ENCODE data around the gene VSX2.

The VSX2 gene

DNA sequence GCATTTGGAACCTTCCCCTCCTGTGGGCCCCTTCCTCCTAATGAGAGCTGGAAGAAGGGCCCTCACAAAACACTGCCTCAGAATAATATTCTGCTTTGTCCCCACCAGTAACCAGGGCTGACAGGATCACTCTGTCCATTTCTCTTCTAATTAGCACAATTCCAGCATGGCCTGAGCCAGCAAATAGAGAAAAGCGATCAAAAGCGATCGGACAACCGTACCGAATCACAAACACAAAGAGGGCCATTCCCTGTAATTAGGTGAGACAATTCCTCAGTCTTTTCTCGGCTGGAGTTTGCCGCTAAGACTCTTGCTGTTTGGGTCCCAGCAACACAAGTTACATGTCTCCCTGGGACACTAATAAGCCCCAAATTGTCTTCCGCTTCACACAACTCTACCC is 35.6 kb upstream of the VSX2 start:
- in situ Hi-C loops (cut with MboI; ENCODE audit: low pct_unique_long_range_greater_than_20kb, low sequenced_read_pairs, unreplicated experiment): no loop called here
- TF ChIP-seq, protein P1, sequence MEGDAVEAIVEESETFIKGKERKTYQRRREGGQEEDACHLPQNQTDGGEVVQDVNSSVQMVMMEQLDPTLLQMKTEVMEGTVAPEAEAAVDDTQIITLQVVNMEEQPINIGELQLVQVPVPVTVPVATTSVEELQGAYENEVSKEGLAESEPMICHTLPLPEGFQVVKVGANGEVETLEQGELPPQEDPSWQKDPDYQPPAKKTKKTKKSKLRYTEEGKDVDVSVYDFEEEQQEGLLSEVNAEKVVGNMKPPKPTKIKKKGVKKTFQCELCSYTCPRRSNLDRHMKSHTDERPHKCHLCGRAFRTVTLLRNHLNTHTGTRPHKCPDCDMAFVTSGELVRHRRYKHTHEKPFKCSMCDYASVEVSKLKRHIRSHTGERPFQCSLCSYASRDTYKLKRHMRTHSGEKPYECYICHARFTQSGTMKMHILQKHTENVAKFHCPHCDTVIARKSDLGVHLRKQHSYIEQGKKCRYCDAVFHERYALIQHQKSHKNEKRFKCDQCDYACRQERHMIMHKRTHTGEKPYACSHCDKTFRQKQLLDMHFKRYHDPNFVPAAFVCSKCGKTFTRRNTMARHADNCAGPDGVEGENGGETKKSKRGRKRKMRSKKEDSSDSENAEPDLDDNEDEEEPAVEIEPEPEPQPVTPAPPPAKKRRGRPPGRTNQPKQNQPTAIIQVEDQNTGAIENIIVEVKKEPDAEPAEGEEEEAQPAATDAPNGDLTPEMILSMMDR (IDR thresholded peaks at IDR 0.05; ENCODE audit: extremely low read depth, insufficient read depth, missing control alignments): no peak
- DNase-seq (ENCODE audit: low spot score): no peak

DNA sequence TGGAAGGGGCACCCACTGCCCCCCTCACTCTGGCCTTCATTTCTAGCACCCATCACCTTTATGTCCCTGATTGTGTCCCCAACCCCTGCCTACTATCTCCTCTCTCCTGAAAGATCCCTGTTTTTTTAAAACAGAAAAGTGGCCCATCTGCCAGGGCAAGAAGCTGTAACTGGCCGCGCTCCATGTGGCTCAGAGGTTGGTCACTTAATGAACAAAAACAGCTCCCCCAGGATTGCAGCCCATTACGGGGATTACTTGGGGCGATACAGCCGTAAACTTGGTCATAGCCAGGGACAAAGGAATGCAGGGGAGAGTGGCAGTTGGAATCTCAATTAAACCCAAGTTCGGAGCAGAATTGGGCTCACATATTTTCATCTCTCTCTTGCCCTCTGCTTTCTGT is 34.8 kb upstream of the VSX2 start:
- TF ChIP-seq, protein P1 (IDR thresholded peaks at IDR 0.05; ENCODE audit: extremely low read depth, insufficient read depth, missing control alignments): no peak
- no peak for DNase-seq (ENCODE audit: low spot score)
- in situ Hi-C loops (cut with MboI; ENCODE audit: low pct_unique_long_range_greater_than_20kb, low sequenced_read_pairs, unreplicated experiment): no loop called here

DNA sequence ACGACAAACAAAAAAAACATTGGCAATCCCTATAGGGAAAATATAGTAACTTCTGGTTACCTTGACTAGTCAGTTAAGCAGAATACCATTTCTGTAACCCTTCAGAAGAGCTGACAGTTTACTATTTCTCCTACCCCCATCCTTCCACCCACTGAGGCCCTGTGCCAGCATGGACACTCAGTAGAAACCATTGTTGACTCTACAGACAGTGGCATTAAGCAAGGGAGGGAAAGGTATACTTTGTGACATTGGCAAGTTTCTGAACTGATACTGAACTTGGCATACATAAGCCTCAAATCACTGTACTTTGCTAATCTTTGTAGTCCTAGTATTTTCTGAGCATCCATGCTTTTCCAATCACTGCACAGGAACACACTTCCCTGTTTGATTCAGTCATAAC is 33.4 kb upstream of the VSX2 start:
- TF ChIP-seq, protein P1 (IDR thresholded peaks at IDR 0.05; ENCODE audit: extremely low read depth, insufficient read depth, missing control alignments): no peak
- in situ Hi-C loops (cut with MboI; ENCODE audit: low pct_unique_long_range_greater_than_20kb, low sequenced_read_pairs, unreplicated experiment): no loop called here
- no peak for DNase-seq (ENCODE audit: low spot score)

DNA sequence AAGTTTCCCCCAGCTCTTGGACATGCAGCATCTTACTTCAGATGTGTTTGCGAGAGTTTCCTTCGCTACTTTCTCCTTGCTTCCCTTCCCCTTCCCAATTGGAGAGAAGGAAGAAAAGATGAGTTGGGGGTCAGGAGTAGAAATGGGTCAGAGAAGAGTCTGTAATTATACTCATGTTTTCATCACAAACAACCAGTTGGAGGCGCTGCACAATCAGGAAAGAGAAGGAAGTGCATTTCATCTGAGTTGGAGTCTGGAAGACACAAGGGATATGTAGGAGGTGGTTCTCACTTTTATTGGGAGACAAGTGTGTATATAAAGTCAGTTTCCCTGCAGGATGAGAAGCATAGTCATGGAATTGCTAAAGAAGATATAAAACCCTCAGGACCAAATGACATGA is 31.3 kb upstream of the VSX2 start:
- TF ChIP-seq, protein P1 (IDR thresholded peaks at IDR 0.05; ENCODE audit: extremely low read depth, insufficient read depth, missing control alignments): peak; percentile 18
- in situ Hi-C loops (cut with MboI; ENCODE audit: low pct_unique_long_range_greater_than_20kb, low sequenced_read_pairs, unreplicated experiment): no loop called here
- no peak for DNase-seq (ENCODE audit: low spot score)

DNA sequence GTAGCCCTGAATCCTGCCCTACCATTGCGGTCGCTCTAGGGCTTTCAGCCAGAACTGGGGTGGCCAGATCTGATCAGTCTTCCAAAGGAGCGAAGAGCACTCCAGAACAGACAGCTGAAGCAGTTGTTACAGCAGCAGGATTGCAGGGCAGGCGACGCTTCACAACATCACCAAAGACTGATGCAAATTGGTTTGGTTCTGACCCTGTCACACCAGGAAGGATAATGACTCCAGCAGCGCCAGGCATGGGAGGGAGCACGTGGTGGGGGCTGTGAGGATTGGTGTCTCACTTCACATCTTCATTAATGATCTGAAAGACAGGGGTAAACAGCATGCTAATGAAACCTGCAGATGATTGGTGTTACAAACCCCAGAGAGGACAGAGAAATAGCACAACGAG is 30.6 kb upstream of the VSX2 start:
- DNase-seq (ENCODE audit: low spot score): no peak
- TF ChIP-seq, protein P1 (IDR thresholded peaks at IDR 0.05; ENCODE audit: extremely low read depth, insufficient read depth, missing control alignments): no peak
- in situ Hi-C loops (cut with MboI; ENCODE audit: low pct_unique_long_range_greater_than_20kb, low sequenced_read_pairs, unreplicated experiment): no loop called here

DNA sequence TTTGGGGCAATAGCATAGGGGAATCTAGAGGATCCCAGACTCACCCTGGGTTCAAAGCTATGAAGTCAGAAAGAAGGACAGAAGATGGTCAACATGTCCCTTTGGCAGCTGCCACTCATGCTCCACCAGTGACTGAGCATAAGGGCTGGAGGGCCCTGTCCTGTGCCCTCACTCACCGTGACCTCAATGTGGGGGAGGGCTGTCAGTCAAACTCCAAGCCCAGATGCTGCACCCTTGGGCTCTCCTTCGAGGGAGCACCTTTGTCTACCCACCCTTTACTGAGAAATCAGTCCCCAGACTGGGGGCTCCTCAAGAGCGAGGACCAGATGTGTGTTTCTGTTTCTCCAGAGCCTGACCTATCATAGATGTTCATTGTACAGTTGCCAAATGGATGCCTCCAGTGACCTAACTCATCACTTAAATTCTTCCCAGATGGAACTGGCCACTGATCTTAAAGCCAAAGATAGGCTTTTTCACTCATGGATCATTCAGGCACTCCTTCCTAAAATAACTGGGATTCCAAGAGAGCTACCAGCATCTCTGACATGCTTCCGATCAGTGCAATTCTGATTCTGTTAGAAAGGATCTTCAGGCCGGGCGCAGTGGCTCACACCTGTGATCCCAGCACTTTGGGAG is 27.2 kb upstream of the VSX2 start:
- TF ChIP-seq, protein P1 (IDR thresholded peaks at IDR 0.05; ENCODE audit: extremely low read depth, insufficient read depth, missing control alignments): no peak
- in situ Hi-C loops (cut with MboI; ENCODE audit: low pct_unique_long_range_greater_than_20kb, low sequenced_read_pairs, unreplicated experiment): no loop called here
- DNase-seq (ENCODE audit: low spot score): no peak

All from GM13977 (cell line).